GM20431 (cell line): ENCODE results near the gene LTBP1.

Source experiments
- in situ Hi-C: fragments of 300-500 bp; cut with MseI, MboI; formaldehyde crosslinking; loops from one replicate; pipeline ENCODE4 v1.15.0; 2020; ENCODE audit warnings: low sequenced_read_pairs; ENCODE audit not compliant: unreplicated experiment

Gene LTBP1

DNA sequence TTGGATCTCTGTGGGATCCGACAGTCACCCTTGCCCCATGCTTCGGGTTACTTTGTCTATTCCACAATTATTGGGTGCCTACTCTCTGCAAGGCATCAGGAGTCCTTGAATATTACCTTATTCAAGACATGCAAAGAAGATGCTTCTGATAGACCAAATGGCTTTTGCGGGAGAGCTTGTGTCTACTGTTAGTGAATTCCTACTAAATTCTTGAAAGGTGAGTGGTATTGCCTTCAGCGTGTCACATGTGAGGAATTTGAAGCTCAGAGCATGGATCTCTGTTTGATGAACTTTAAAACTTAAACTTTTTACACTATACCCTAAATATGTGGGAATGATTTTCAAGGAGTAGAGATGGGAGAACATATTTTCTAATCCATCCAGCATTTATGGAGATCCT lies 184.4 kb downstream of the LTBP1 start:
- in situ Hi-C loops = no loop called here

- in situ Hi-C loops = no loop called here
Observed at GRCh38 chr2:33131749-33132148, 185.0 kb downstream of the LTBP1 start.

DNA sequence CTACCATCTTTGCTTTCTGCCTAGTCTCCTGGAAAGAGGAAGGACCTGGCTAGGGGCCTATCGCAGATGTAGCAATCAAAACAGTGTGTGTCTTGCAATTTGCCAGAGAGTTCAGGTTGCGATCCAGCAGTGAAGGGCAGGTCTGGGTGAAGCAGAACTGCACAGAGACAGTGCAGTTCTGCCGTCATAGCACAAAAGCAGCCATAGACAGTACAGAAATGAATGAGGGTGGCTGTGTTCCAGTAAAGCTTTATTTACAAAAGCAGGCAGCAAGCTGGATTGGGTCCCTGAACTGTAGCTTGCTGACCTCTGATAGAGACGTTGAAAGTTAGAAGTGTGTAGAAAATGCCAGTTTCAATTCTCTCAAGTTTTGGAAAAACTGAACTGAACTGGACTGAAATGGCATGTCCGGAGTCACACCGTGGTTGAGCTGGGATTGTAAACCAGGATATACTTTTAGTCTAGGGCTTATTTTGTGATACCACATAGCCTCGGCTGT lies 186.8 kb downstream of the LTBP1 start:
- in situ Hi-C loops = no loop called here

- in situ Hi-C loops = no loop called here
Observed at GRCh38 chr2:33134086-33134771, 187.5 kb downstream of the LTBP1 start.

- in situ Hi-C loops = no loop called here
Observed at GRCh38 chr2:33134791-33135560, 188.2 kb downstream of the LTBP1 start.

DNA sequence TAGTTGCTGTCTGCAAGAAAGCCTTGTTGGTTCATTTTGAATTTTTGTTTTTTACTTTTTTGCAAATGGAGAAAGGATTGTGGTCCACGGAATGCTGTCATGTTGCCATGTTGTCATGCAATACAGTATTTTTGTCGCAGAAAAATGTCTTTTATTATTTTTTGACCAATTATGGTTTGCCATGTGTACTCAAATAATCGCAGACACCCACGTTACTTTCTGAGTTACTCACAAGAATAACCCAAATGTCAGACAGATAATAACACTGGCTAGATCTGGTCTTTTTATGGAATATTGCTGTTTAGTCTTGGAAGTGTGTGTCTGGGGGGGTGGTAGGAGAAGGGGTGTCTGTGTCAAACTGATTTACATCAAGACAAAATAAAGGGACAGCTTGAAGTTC lies 188.9 kb downstream of the LTBP1 start:
- in situ Hi-C loops = no loop called here

GRCh38 chr2:33136056-33136455 lies 189.3 kb downstream of the LTBP1 start:
- in situ Hi-C loops = no loop called here

DNA sequence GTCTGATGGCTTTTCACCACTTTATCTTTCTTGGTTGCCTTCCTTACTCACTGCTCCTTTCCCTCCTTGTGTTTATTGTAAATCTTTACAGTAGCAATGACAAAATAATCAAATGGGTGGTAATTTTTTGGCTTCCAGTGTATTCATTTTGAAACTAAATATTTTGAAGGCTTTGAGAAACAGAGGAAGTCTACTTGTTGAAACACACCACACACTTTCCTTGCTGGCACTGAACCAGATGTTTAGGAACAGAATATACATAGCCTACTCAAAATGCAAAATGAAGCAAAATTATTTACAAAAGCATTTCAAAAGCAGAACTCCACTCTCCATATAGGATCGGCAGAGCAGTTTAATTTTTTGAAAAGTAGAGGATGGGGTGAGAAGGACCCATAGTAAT lies 189.8 kb downstream of the LTBP1 start:
- in situ Hi-C loops = no loop called here

DNA sequence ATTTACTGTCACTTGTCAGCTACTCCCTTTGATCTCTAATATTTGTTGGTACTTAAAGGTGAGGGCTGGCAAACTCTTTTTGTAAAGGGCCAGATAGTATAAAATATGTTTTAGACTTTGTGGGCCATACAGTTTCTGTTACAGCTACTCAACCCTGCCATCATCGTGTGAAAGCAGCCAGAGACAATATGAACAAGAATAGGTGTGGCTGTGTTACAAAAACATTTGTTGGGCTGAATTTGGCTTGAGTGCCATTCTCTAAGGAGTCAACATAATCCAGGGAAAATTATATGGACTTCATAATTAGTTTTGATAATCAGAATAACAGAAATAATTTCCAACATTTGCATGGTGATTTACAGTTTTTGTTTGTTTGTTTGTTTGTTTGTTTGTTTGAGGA lies 190.6 kb downstream of the LTBP1 start:
- in situ Hi-C loops = no loop called here

DNA sequence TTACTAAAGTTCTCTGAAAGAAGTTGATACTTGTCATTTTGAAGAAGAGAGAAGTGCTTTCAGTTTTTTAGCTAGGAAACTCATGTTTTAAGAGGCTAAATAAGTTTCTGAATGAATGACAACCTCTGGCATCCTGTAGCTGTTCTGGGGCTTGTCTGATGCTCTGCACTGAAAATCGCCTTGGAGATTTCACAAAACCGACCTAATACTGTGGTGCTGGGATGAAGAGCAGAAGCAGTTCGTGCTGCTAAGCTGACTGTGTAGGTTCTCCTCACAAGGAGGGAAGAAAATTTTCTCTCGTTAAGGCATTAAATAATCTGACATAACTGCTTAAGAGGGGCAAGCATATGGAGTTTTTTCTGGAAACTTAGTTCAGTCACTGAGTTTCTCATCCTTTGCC lies 193.2 kb downstream of the LTBP1 start:
- in situ Hi-C loops = no loop called here

DNA sequence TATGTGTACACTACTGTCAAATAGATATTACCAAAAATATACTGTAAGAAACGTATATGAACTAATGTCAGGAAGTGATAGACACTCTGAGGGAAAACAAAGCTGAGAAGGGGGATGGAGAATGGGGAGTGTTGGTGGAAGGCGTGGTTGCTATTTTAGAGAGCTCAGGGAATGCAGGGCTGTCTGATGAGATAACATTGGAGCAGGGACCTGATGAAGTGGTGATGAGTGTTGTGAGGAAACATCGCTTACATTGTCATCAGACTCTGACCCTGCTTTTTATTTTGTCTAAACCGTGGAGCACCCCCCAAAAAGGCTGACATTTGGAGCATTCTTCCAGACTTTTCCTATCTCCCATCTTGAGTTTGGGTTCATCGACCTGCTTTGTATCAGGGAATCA lies 194.7 kb downstream of the LTBP1 start:
- in situ Hi-C loops = no loop called here

DNA sequence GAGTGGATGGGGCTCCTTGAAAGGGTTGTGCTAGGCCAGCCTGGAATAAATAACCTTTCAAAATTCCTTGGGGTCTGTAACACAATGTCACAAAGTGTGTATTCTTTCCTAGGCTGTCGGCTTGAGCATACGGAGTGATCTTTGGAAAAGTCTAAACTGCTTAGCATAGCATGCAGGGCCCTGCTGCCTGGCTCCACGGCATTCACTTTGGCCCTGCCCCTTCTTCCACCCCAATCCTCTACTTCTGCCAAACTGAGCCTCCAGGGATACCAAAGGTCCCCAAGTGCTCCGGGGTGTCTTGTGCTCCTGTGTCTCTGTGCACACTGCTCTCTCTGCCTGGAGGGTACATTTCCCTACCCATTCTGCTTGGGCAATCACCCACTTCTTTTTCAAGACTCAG lies 196.1 kb downstream of the LTBP1 start:
- in situ Hi-C loops = no loop called here

DNA sequence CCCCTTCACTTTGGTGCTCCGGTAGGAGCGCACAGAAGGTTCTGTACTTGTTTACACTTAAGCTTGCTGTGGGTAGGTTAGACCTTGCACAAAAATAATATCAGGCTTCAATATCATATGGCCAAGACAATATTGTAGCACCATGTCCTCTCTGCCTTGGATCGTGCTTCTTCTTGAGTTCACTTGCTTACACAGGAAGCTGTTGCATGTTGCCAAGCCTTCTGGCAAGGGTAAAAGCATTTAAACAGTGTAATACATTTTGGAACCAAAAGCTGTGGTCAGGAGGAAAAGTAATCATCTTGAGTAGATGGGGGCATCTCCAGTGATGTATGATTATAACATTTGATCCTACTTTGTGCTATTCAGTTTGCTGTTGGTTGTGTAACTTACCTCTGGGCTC lies 197.5 kb downstream of the LTBP1 start:
- in situ Hi-C loops = no loop called here

- in situ Hi-C loops = no loop called here
Observed at GRCh38 chr2:33145459-33145858, 198.7 kb downstream of the LTBP1 start.

- in situ Hi-C loops = no loop called here
Observed at GRCh38 chr2:33146102-33146501, 199.3 kb downstream of the LTBP1 start.

GRCh38 chr2:33153008-33153407 lies 206.3 kb downstream of the LTBP1 start:
- in situ Hi-C loops = no loop called here

DNA sequence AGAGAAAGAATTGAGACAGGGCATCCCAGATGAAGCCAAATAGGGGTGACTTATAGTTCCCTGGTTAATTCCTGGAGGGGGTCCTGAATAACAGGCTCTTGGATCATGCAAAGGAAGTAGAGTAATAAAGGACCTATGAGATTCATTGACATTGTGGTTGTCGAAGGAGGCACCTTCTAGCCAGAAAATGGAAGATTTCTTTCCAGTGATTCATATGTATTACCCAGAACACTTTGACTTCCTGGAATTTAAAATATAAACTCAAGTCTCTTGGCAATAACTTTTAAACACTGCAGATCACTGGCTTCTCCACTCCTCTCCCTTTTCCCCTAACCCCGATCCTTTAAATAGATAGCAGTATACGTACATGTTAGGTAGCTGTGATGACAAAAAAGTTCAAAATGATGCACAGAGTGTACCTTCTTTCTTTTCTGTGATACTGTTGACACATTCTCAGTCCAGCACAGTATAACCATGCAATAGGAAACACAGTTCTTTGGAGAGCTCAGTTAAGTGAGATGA lies 211.8 kb downstream of the LTBP1 start:
- in situ Hi-C loops = no loop called here

GRCh38 chr2:33160191-33160590 lies 213.4 kb downstream of the LTBP1 start:
- in situ Hi-C loops = no loop called here

DNA sequence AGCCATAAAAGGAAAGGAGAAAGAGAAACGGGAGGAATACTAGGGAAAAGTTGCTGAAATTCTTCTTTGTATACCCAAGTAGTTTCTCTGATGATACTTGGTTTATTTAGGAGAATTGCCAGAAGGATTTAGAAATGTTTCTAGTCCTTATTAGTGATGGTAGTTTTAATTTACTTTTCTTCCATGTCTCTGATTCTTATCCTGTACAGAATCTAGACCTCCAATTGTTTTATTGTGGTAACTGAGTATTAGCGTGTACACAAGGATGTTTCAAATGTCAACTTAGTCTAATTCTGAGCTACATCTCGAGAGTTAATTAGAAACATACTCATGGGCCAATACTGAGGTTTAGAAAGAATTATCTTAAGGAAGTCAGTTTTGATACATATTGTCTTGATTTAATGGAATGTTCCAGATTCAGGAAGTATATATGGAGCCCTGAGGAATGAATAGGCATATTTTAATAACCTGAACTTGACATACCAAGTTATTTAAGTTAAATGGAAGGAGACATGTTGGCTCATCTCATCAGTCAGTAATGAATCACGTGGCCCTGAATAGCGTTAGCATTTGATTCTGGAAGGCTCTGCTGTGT lies 219.6 kb downstream of the LTBP1 start:
- in situ Hi-C loops = no loop called here

GRCh38 chr2:33167622-33168245 lies 221.0 kb downstream of the LTBP1 start:
- in situ Hi-C loops = no loop called here

DNA sequence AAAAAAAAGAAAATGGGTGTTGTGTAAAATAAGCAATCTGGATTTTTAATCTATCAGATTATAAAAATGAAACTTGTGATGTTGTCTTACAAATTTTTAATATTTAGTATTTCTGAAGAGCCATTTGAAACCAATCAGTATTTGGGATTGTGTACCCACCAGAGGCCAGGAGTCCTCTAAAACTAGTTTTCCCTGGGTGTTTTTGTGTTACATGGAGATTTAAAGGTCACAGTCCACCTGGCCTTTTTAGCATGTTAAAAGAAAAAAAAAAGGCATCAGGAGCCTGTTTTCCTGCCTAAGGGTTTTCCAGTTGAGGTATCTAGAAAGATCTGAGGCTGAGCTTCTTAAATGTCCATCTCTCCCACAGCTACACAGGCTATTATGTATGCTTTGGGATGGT lies 221.7 kb downstream of the LTBP1 start:
- in situ Hi-C loops = no loop called here
